Measurements from ENCODE around the gene CACNA1G.

Gene CACNA1G

DNA sequence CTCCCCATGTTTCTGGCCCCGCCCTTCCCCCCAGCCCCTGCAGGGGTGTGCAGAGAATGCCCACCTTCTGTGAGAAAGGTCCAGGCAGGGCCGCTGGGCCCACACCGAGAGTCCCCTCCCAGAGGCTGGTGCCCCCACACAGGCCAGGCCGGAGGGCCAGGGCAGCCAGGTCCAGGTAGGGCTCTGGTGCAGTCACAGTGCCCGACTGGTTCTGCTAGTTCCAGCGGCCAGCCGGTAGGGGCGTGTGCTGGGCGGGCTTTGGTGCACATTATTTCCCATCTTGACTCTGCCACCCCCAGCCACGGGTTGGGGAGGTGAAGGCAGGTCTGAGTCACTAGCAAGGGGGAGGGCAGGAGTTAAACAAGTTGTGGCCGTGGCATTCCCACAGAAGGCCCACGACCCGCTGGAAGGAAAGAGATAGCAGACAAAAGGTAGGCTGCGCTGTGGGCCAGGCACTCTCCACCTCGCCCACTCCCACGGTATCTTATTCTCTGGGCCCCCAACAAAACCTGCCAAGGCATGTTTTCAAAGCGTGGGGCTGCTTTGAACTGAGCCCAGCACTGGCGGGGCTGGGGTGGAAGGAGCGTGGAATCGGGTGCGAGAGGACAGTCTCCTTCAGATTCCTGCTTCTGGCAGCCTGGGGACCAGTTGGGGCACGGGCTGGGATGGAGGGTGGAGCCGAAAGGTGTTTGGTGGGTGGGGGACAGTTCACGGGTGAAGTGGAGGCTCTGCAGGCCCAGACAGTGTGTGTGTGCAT, 26.1 kb upstream of the CACNA1G start:
- H3K27ac ChIP-seq (ENCODE audit: low read length), result no peak overlapping the region
- no peaks in the 10 kb centered on the region for H3K9me3 ChIP-seq (ENCODE audit: insufficient read depth, low read length, severe bottlenecking)
- no peak overlapping the region for H2AFZ ChIP-seq (ENCODE audit: low read depth, low read length)
- no peaks in the 10 kb centered on the region for H4K20me1 ChIP-seq (ENCODE audit: insufficient read depth, low read length)
- H3K27me3 ChIP-seq (ENCODE audit: insufficient read depth, low read length, poor library complexity), result peaks cover 41% of the 10 kb centered on the region
- no peak for TF ChIP-seq CTCF (IDR thresholded peaks at IDR 0.05; ENCODE audit: borderline replicate concordance, extremely low read depth, low read length, poor library complexity, severe bottlenecking)
- no peak for TF ChIP-seq EZH2 (IDR thresholded peaks at IDR 0.05; ENCODE audit: borderline replicate concordance, low read depth, low read length, severe bottlenecking)
- H3K4me2 ChIP-seq (ENCODE audit: insufficient read depth, low read length), result no peak overlapping the region
- DNase-seq, result no peak
- no peaks in the 10 kb centered on the region for H3K79me2 ChIP-seq (ENCODE audit: insufficient read depth, low read length)
- ATAC-seq (ENCODE audit: insufficient read depth, low read depth), result no peak
- no peaks in the 10 kb centered on the region for H3K4me1 ChIP-seq (ENCODE audit: insufficient read depth, low read length)
- no peak overlapping the region for H3K9ac ChIP-seq (ENCODE audit: low read depth, low read length)
- H3K4me3 ChIP-seq (ENCODE audit: low read depth in 1 of 2, low read length in 2 of 2), result no peak overlapping the region
- H3K36me3 ChIP-seq (ENCODE audit: insufficient read depth, low read length), result no peaks in the 10 kb centered on the region

DNA sequence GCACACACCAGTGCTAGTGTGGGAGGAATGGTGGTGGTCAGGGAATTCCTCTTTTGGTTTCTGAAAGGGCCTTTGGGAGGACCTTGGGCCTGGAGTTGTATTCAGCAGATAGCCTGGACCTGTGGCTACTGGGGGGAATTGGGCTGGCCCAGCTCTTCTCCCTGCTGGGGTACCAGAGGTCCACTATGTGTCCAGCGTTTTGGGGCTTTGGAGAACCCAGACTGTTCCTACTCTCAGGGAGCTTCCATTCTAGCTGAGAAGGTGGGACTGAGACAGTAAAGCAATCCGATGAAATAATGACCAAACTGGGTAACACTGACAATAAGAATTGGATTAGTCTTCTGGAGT, 25.6 kb upstream of the CACNA1G start:
- TF ChIP-seq CTCF (IDR thresholded peaks at IDR 0.05; ENCODE audit: borderline replicate concordance, extremely low read depth, low read length, poor library complexity, severe bottlenecking), result no peak
- no peak for TF ChIP-seq EZH2 (IDR thresholded peaks at IDR 0.05; ENCODE audit: borderline replicate concordance, low read depth, low read length, severe bottlenecking)

GRCh38 chr17:50535407-50535806, 25.1 kb upstream of the CACNA1G start:
- H3K79me2 ChIP-seq (ENCODE audit: insufficient read depth, low read length), result no peaks in the 10 kb centered on the region
- no peak for ATAC-seq (ENCODE audit: insufficient read depth, low read depth)
- no peaks in the 10 kb centered on the region for H3K4me1 ChIP-seq (ENCODE audit: insufficient read depth, low read length)
- no peak overlapping the region for H2AFZ ChIP-seq (ENCODE audit: low read depth, low read length)
- no peaks in the 10 kb centered on the region for H3K9me3 ChIP-seq (ENCODE audit: insufficient read depth, low read length, severe bottlenecking)
- no peak overlapping the region for H3K9ac ChIP-seq (ENCODE audit: low read depth, low read length)
- no peak overlapping the region for H3K27ac ChIP-seq (ENCODE audit: low read length)
- DNase-seq, result no peak
- no peak overlapping the region for H3K4me3 ChIP-seq (ENCODE audit: low read depth in 1 of 2, low read length in 2 of 2)
- H3K4me2 ChIP-seq (ENCODE audit: insufficient read depth, low read length), result no peak overlapping the region
- 0 out of 2 replicates have a peak, but pooled peaks cover 2% of the 10 kb centered on the region for H4K20me1 ChIP-seq (ENCODE audit: insufficient read depth, low read length)
- no peak for TF ChIP-seq EZH2 (IDR thresholded peaks at IDR 0.05; ENCODE audit: borderline replicate concordance, low read depth, low read length, severe bottlenecking)
- peaks cover 41% of the 10 kb centered on the region for H3K27me3 ChIP-seq (ENCODE audit: insufficient read depth, low read length, poor library complexity)
- H3K36me3 ChIP-seq (ENCODE audit: insufficient read depth, low read length), result no peaks in the 10 kb centered on the region

More for the DNA sequence above, 25.6 kb upstream of the CACNA1G start:
- Histone ChIP-seq H3K4me3 (ENCODE audit: low read depth in 1 of 2, low read length in 2 of 2) (no peak overlapping the region), H3K9me3 (ENCODE audit: insufficient read depth, low read length, severe bottlenecking) (no peaks in the 10 kb centered on the region), H2AFZ (ENCODE audit: low read depth, low read length) (no peak overlapping the region), H3K9ac (ENCODE audit: low read depth, low read length) (no peak overlapping the region), H3K4me1 (ENCODE audit: insufficient read depth, low read length) (no peaks in the 10 kb centered on the region), H3K36me3 (ENCODE audit: insufficient read depth, low read length) (no peaks in the 10 kb centered on the region), H4K20me1 (ENCODE audit: insufficient read depth, low read length) (0 out of 2 replicates have a peak, but pooled peaks cover 2% of the 10 kb centered on the region), H3K27me3 (ENCODE audit: insufficient read depth, low read length, poor library complexity) (peaks cover 41% of the 10 kb centered on the region), H3K79me2 (ENCODE audit: insufficient read depth, low read length) (no peaks in the 10 kb centered on the region), H3K27ac (ENCODE audit: low read length) (no peak overlapping the region), H3K4me2 (ENCODE audit: insufficient read depth, low read length) (no peak overlapping the region)
- DNase-seq, result no peak
- no peak for ATAC-seq (ENCODE audit: insufficient read depth, low read depth)

DNA sequence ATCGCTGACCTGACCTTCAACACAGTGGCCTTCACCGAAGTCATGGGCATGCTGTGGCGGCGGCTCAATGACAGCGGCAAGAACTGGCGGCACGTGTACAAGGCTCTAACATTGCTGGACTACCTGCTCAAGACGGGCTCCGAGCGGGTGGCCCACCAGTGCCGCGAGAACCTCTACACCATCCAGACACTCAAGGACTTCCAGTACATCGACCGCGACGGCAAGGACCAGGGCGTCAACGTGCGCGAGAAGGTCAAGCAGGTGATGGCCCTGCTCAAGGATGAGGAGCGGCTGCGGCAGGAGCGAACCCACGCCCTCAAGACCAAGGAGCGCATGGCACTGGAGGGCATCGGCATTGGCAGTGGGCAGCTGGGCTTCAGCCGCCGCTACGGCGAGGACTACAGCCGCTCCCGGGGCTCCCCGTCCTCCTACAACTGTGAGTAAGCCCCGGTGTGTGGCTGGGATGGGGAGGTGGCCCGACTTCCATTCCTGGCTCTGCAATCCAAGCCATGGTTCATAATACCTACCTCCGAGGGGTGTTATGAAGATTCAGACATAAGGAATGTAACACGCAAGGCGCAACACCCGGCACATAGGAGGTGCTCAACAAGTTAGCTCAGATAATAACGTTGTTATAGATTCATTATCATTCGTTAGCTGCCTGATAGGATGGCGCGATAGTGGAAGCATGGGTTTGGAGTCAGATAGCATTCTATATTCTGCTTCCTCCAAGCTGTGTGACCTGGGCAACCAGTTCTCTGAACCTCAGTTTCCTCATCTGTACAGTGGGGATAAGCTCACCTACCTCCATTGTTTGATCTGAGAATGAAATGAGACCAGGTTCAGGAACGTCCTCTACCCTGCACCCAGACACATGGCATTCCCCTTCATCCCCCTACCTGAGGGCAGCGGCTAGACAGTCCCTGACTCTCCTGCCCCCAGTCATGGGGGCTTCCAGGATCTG, 23.6 kb upstream of the CACNA1G start:
- Histone ChIP-seq H3K9me3 (ENCODE audit: insufficient read depth, low read length, severe bottlenecking) (no peaks in the 10 kb centered on the region), H3K79me2 (ENCODE audit: insufficient read depth, low read length) (no peaks in the 10 kb centered on the region), H3K4me2 (ENCODE audit: insufficient read depth, low read length) (no peak overlapping the region), H2AFZ (ENCODE audit: low read depth, low read length) (no peak overlapping the region), H4K20me1 (ENCODE audit: insufficient read depth, low read length) (0 out of 2 replicates have a peak, but pooled peaks cover 2% of the 10 kb centered on the region), H3K4me1 (ENCODE audit: insufficient read depth, low read length) (peaks cover 10% of the 10 kb centered on the region), H3K4me3 (ENCODE audit: low read depth in 1 of 2, low read length in 2 of 2) (no peak overlapping the region), H3K9ac (ENCODE audit: low read depth, low read length) (no peak overlapping the region), H3K27me3 (ENCODE audit: insufficient read depth, low read length, poor library complexity) (peaks cover 29% of the 10 kb centered on the region), H3K36me3 (ENCODE audit: insufficient read depth, low read length) (no peaks in the 10 kb centered on the region), H3K27ac (ENCODE audit: low read length) (no peak overlapping the region)
- no peak for ATAC-seq (ENCODE audit: insufficient read depth, low read depth)
- DNase-seq, result no peak
- TF ChIP-seq EZH2 (IDR thresholded peaks at IDR 0.05; ENCODE audit: borderline replicate concordance, low read depth, low read length, severe bottlenecking) (no peak), CTCF (IDR thresholded peaks at IDR 0.05; ENCODE audit: borderline replicate concordance, extremely low read depth, low read length, poor library complexity, severe bottlenecking) (no peak)
